ENCODE results near the gene ZC2HC1B.
"Not testable (repeated sequence)": the region's sequence is repeated elsewhere in the genome, so short reads cannot be mapped to it uniquely, and the experiment has no call there.

Gene ZC2HC1B

DNA sequence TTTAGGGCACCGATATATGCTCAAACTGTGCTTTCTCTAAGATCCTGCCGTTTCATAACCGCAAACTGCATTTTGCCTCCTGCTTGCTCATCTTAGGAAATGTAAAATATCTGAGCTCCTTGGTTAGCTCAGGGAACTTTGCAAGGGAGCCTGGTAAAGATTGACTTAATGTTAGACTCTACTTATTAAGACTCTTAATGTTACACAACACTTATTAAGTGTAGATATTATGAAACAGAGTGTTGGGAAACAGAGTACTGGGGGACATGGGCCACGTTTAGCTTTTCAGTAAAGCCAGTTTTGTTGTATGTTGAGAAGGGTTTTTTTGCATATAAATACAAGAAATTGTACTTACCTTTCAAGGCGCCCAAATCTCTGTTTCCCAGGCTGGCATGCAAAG is 19.2 kb upstream of the ZC2HC1B start:
- H3K4me3 ChIP-seq (ENCODE audit: low read length) = no peak overlapping the region
- no peak for DNase-seq (ENCODE audit: low read depth)
- TF ChIP-seq, protein P1, sequence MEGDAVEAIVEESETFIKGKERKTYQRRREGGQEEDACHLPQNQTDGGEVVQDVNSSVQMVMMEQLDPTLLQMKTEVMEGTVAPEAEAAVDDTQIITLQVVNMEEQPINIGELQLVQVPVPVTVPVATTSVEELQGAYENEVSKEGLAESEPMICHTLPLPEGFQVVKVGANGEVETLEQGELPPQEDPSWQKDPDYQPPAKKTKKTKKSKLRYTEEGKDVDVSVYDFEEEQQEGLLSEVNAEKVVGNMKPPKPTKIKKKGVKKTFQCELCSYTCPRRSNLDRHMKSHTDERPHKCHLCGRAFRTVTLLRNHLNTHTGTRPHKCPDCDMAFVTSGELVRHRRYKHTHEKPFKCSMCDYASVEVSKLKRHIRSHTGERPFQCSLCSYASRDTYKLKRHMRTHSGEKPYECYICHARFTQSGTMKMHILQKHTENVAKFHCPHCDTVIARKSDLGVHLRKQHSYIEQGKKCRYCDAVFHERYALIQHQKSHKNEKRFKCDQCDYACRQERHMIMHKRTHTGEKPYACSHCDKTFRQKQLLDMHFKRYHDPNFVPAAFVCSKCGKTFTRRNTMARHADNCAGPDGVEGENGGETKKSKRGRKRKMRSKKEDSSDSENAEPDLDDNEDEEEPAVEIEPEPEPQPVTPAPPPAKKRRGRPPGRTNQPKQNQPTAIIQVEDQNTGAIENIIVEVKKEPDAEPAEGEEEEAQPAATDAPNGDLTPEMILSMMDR (conservative IDR thresholded peaks at IDR 0.05; ENCODE audit: low read depth, low read length) = no peak

DNA sequence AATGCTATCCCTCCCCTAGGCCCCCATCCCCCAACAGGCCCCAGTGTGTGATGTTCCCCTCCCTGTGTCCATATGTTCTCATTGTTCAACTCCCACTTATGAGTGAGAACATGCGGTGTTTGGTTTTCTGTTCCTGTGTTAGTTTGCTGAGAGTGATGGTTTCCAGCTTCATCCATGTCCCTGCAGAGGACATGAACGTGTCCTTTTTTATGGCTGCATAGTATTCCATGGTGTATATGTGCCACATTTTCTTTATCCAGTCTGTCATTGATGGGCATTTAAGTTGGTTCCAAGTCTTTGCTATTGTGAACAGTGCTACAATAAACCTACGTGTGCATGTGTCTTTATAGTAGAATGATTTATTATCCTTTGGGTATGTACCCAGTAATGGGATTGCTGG is 12.6 kb upstream of the ZC2HC1B start:
- DNase-seq (ENCODE audit: low read depth); H3K4me3 ChIP-seq (ENCODE audit: low read length): not testable (repeated sequence)

DNA sequence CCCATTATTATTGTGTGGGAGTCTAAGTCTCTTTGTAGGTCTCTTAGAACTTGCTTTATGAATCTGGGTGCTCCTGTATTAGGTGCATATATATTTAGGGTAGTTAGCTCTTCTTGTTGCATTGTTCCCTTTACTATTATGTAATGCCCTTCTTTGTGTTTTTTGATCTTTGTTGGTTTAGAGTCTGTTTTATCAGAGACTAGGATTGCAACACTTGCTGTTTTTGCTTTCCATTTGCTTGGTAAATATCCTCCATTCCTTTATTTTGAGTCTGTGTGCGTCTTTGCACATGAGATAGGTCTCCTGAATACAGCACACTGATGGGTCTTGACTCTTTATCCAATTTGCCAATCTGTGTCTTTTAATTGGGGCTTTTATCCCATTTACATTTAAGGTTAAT is 9.2 kb upstream of the ZC2HC1B start:
- not testable (repeated sequence) for H3K4me3 ChIP-seq (ENCODE audit: low read length); DNase-seq (ENCODE audit: low read depth)

DNA sequence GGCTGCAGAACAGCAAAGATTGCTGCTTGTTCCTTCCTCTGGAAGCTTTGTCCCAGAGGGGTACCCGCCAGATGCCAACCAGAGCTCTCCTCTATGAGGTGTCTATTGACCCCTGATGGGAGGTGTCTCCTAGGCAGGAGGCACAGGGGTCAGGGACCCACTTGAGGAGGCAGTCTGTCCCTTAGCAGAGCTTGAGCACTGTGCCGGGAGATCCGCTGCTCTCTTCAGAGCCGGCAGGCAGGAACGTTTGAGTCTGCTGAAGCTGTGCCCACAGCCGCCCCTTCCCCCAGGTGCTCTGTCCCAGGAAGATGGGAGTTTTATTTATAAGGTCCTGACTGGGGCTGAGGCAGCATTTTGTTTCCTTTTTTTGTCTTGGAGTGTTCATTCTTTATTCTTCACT is 7.5 kb upstream of the ZC2HC1B start:
- H3K4me3 ChIP-seq (ENCODE audit: low read length); DNase-seq (ENCODE audit: low read depth): not testable (repeated sequence)

DNA sequence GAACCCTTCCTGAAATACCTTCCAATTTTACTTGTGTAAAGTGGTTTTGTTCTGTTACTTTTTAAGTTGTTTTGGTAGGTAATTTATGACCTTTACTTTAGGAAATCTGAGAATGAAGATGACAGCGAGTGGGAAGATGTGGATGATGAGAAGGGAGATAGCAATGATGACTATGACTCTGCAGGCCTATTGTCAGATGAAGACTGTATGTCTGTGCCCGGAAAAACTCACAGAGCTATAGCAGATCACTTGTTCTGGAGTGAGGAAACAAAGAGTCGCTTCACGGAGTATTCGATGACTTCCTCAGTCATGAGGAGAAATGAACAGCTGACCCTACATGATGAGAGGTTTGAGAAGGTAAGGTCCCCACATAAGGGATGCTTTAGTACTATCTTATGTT is 6.6 kb upstream of the ZC2HC1B start:
- TF ChIP-seq, protein P1 (conservative IDR thresholded peaks at IDR 0.05; ENCODE audit: low read depth, low read length) = no peak
- no peak for DNase-seq (ENCODE audit: low read depth)
- H3K4me3 ChIP-seq (ENCODE audit: low read length) = no peak overlapping the region

DNA sequence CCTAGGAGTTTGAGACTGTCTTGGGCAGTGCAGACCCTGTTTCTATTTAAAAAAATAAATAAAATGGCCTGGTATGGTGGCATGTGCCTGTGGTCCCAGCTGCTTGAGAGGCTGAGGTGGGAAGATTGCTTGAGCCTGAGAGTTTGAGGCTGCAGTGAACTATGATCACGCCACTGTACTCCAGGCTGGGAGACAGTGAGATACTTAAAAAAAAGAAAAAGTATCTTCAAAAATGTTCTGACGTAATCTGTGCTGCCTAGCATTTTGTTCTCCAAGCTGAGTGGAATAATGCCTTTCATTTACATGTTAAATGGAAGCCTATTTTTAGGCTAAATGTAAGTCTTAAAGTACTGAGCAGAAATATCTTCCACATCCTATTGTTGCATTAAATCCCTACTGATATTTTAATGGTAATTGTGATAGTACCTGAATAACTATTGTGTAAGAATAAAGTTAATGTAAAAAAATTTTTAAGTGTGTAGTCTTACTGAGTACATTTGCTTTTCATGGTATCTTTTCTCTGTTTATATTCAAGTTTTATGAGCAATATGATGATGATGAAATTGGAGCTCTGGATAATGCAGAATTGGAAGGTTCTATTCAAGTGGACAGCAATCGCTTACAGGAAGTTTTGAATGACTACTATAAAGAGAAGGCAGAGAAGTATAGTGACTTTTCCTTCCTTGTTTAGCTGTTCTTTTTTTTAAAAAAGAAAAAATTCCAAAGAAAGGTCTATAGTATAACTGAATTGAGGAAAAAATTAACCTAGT is 4.2 kb upstream of the ZC2HC1B start:
- DNase-seq (ENCODE audit: low read depth) = no peak
- no peak overlapping the region for H3K4me3 ChIP-seq (ENCODE audit: low read length)
- TF ChIP-seq, protein P1 (conservative IDR thresholded peaks at IDR 0.05; ENCODE audit: low read depth, low read length) = no peak

DNA sequence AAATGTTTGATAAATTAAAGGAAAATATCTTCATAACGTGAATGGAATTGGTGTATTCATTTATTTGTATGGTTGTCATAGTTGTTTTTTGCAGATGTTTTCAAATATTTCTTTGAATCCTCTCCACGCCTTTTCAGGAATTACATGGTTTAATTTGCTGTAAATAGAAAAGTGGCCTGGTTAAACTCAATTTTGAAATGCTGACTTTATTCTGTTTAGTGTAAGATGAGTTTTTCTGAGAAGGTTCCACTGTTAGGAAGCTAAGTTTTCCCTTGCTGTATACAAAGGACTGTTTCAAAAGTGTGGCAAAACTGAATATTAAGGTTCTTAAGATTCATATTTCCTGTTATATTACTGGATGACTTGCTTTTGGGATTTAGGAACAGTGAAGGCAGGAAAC is 503 bp upstream of the ZC2HC1B start:
- TF ChIP-seq, protein P1 (conservative IDR thresholded peaks at IDR 0.05; ENCODE audit: low read depth, low read length) = no peak
- no peak overlapping the region for H3K4me3 ChIP-seq (ENCODE audit: low read length)
- DNase-seq (ENCODE audit: low read depth) = no peak

DNA sequence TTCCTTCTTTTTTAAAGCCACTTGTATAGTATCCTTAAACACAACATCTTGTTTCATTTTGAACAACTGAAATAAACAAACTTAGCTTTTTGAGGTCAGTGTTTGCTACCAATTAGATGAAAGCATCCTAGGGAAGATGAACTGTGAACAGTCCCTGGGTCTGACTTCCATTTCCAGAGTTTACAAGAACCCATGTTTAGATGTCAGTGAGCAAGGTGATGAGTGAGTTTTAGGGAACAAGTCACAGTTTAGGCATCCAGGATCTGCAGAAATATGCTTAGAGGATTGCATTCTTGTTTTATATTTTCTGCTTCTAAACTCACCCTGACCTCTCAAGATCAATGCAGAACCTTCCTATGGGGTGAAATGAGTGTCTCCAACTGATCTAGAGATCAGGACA is 3.0 kb downstream of the ZC2HC1B start:
- DNase-seq (ENCODE audit: low read depth) = no peak
- no peak overlapping the region for H3K4me3 ChIP-seq (ENCODE audit: low read length)
- TF ChIP-seq, protein P1 (conservative IDR thresholded peaks at IDR 0.05; ENCODE audit: low read depth, low read length) = no peak

DNA sequence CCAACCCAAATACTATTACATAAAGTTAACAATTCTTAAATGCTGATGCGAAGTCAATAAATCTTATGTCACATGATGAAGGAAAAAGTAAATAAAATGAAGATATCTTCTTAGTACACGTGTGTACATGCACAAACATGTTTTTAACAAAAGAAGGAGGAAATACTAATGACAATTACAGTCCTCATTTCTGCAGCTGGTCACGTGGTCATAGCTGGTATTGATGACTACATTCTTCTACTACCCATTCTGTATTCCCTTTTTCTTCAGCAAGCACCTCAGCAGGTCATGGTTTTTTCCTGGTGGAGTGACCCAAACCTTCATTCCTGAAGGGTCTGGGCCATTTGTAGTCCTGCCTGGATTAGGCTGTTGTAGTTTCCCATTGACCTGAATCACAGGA is 4.5 kb downstream of the ZC2HC1B start:
- not testable (repeated sequence) for DNase-seq (ENCODE audit: low read depth)

DNA sequence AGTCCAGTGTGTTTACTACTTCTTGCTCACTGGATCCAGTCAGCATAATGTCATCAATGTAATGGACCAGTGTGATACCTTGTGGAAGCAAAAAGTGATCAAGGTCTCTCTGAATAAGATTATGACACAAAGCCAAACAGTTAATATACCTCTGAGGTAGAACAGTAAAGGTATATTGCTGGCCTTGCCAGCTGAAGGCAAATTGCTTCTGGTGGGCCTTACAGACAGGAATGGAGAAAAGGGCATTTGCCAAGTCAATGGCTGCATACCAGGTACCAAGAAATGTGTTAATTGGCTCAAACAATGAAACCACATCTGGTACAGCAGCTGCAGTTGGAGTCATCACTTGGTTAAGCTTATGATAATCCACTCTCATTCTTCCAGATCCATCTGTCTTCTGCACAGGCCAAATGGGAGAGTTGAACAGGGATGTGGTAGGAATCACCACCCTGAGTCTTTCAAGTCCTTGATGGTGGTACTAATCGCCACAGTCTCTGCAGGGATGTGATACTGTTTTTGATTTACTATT is 7.0 kb downstream of the ZC2HC1B start:
- H3K4me3 ChIP-seq (ENCODE audit: low read length); DNase-seq (ENCODE audit: low read depth): not testable (repeated sequence)

More for the DNA sequence above, 4.5 kb downstream of the ZC2HC1B start:
- not testable (repeated sequence) for H3K4me3 ChIP-seq (ENCODE audit: low read length)

Data from retinal pigment epithelial cell (primary cell).